ENCODE data around the gene PRSS2. TPM values are rescaled to one million over a fixed set of nuclear protein-coding genes. Genes with fewer than 3 reads are reported as not detected.

PRSS2 gene
- total RNA-seq, 1 experiment from 2014 or later: not detected

GRCh38 chr7:142798451-142799436 is 28.0 kb downstream of the PRSS2 start:
- no peak overlapping the region for H3K4me3 Mint-ChIP-seq (ENCODE audit: unreplicated experiment)
- no peak for DNase-seq (ENCODE audit: unreplicated experiment)
- H3K27me3 Mint-ChIP-seq (ENCODE audit: insufficient read depth, unreplicated experiment): peaks cover 71% of the 10 kb centered on the region
- H3K9me3 Mint-ChIP-seq (ENCODE audit: unreplicated experiment): no peaks in the 10 kb centered on the region
- no TSS peak for BruUV-seq (replicated peaks)
- peaks cover 5% of the 10 kb centered on the region for H3K4me1 Mint-ChIP-seq (ENCODE audit: insufficient read depth, unreplicated experiment)
- intact Hi-C loops (cut with micrococcal nuclease): no loop called here
- no peaks in the 10 kb centered on the region for H3K36me3 Mint-ChIP-seq (ENCODE audit: insufficient read depth, unreplicated experiment)
- H3K27ac Mint-ChIP-seq (ENCODE audit: low read depth, unreplicated experiment): no peak overlapping the region
- no peak for TF ChIP-seq CTCF (IDR thresholded peaks at IDR 0.05; ENCODE audit: unreplicated experiment)
- ChIA-PET POLR2A (no interaction called here), CTCF (interaction anchor here (1.2 to 3.7 kb wide), 6 partner anchors 8 to 264 kb away, joined by 3 to 19 read pairs (median 4); no protein-coding TSS in a partner anchor)

GRCh38 chr7:142799437-142799835 is 28.7 kb downstream of the PRSS2 start:
- CTCF ChIA-PET: interaction anchor here (1.4 to 3.7 kb wide), 4 partner anchors 9 to 16 kb away, joined by 3 to 19 read pairs (median 10); no protein-coding TSS in a partner anchor
- Mint-ChIP-seq H3K4me1 (ENCODE audit: insufficient read depth, unreplicated experiment) (peaks cover 5% of the 10 kb centered on the region), H3K9me3 (ENCODE audit: unreplicated experiment) (no peaks in the 10 kb centered on the region), H3K27me3 (ENCODE audit: insufficient read depth, unreplicated experiment) (peaks cover 70% of the 10 kb centered on the region), H3K27ac (ENCODE audit: low read depth, unreplicated experiment) (no peak overlapping the region), H3K4me3 (ENCODE audit: unreplicated experiment) (no peak overlapping the region), H3K36me3 (ENCODE audit: insufficient read depth, unreplicated experiment) (no peaks in the 10 kb centered on the region)
- TF ChIP-seq CTCF (IDR thresholded peaks at IDR 0.05; ENCODE audit: unreplicated experiment): no peak
- POLR2A ChIA-PET: no interaction called here
- intact Hi-C loops (cut with micrococcal nuclease): no loop called here
- DNase-seq (ENCODE audit: unreplicated experiment): no peak
- BruUV-seq (replicated peaks): no TSS peak

- Mint-ChIP-seq H3K4me1 (ENCODE audit: insufficient read depth, unreplicated experiment) (peaks cover 5% of the 10 kb centered on the region), H3K36me3 (ENCODE audit: insufficient read depth, unreplicated experiment) (no peaks in the 10 kb centered on the region), H3K4me3 (ENCODE audit: unreplicated experiment) (no peak overlapping the region), H3K27ac (ENCODE audit: low read depth, unreplicated experiment) (no peak overlapping the region), H3K27me3 (ENCODE audit: insufficient read depth, unreplicated experiment) (peaks cover 70% of the 10 kb centered on the region), H3K9me3 (ENCODE audit: unreplicated experiment) (no peaks in the 10 kb centered on the region)
- intact Hi-C loops (cut with micrococcal nuclease): no loop called here
- no TSS peak for BruUV-seq (replicated peaks)
- POLR2A ChIA-PET: interaction anchor here (0.6 kb wide), 1 partner anchor 260 kb away, joined by 3 read pairs; no protein-coding TSS in a partner anchor
- CTCF ChIA-PET: interaction anchor here (0.7 to 3.7 kb wide), 4 partner anchors 12 to 225 kb away, joined by 3 to 19 read pairs (median 10); no protein-coding TSS in a partner anchor
- DNase-seq (ENCODE audit: unreplicated experiment): no peak
- TF ChIP-seq CTCF (IDR thresholded peaks at IDR 0.05; ENCODE audit: unreplicated experiment): no peak
These were observed 29.3 kb downstream of the PRSS2 start for GRCh38 chr7:142800088-142800487.

- H3K4me3 Mint-ChIP-seq (ENCODE audit: unreplicated experiment): no peak overlapping the region
- TF ChIP-seq CTCF (IDR thresholded peaks at IDR 0.05; ENCODE audit: unreplicated experiment): no peak
- intact Hi-C loops (cut with micrococcal nuclease): no loop called here
- BruUV-seq (replicated peaks): no TSS peak
- H3K36me3 Mint-ChIP-seq (ENCODE audit: insufficient read depth, unreplicated experiment): no peaks in the 10 kb centered on the region
- peaks cover 73% of the 10 kb centered on the region for H3K27me3 Mint-ChIP-seq (ENCODE audit: insufficient read depth, unreplicated experiment)
- no peak overlapping the region for H3K27ac Mint-ChIP-seq (ENCODE audit: low read depth, unreplicated experiment)
- ChIA-PET CTCF (interaction anchor here (0.7 to 3.7 kb wide), 2 partner anchors 17 to 169 kb away, joined by 3 to 16 read pairs; no protein-coding TSS in a partner anchor), POLR2A (no interaction called here)
- H3K9me3 Mint-ChIP-seq (ENCODE audit: unreplicated experiment): no peaks in the 10 kb centered on the region
- DNase-seq (ENCODE audit: unreplicated experiment): no peak
- peaks cover under 1% of the 10 kb centered on the region for H3K4me1 Mint-ChIP-seq (ENCODE audit: insufficient read depth, unreplicated experiment)
These were observed 30.0 kb downstream of the PRSS2 start for GRCh38 chr7:142800699-142801260.

Measured in MCF 10A (cell line).